Kidney (tissue), 14 donors: Measurements from ENCODE around the gene UBE2J1. TPM values are rescaled to one million over a fixed set of nuclear protein-coding genes. Genes with fewer than 3 reads are reported as not detected.
A peak's percentile ranks its signal among the peaks of the same experiment; 100 is the strongest.

Experiments used
- DNase-seq, 5 donors: peaks; one replicate each; pipeline ENCODE4 v3.0.0-alpha.2; 2013 to 2020
- FAIRE-seq: peaks from 2 replicates; lab custom pipeline; 2012; peaks lifted over from hg19 to GRCh38; lab: Jason Lieb, UNC
- H3K27ac ChIP-seq, 2 donors: one replicate each; pipeline ENCODE4 v1.7.0; 2013; ENCODE audit warnings: low read depth in 2 of 2, low read length in 2 of 2, inconsistent platforms in 1 of 2
- H3K27me3 ChIP-seq: one replicate; pipeline ENCODE4 v1.7.1; 2013; ENCODE audit warnings: low read length, inconsistent platforms; ENCODE audit not compliant: control insufficient read depth, insufficient read depth
- H3K36me3 ChIP-seq, 3 donors: one replicate each; pipeline versions ENCODE4 v1.7.0 to v1.7.1; 2013; ENCODE audit warnings: low read length in 3 of 3, control low read depth in 1 of 3, inconsistent platforms in 1 of 3; ENCODE audit not compliant: insufficient read depth in 3 of 3, control insufficient read depth in 2 of 3
- H3K4me1 ChIP-seq, 3 donors: one replicate each; pipeline versions ENCODE4 v1.7.0 to v1.7.1; 2013; ENCODE audit warnings: low read length in 3 of 3, inconsistent platforms in 1 of 3, low read depth in 1 of 3; ENCODE audit not compliant: control insufficient read depth in 2 of 3, insufficient read depth in 2 of 3
- H3K4me3 ChIP-seq, 3 donors: one replicate each; pipeline versions ENCODE4 v1.7.0 to v1.8.1; 2013; ENCODE audit warnings: low read length in 3 of 3, control low read depth in 1 of 3, inconsistent platforms in 1 of 3
- H3K9ac ChIP-seq, 3 donors: one replicate each; pipeline versions ENCODE4 v1.7.0 to v1.7.1; 2013; ENCODE audit warnings: low read length in 3 of 3, control low read depth in 1 of 3, inconsistent platforms in 1 of 3
- H3K9me3 ChIP-seq, 3 donors: one replicate each; pipeline versions ENCODE4 v1.7.0 to v1.7.1; 2013; ENCODE audit warnings: low read length in 3 of 3, control low read depth in 1 of 3, inconsistent platforms in 1 of 3; ENCODE audit not compliant: control insufficient read depth in 2 of 3, insufficient read depth in 1 of 3
- intact Hi-C: fragments of 100-400 bp; cut with DNase I; formaldehyde crosslinking; loops from one replicate; pipeline ENCODE4 v1.11.1; 2022
- polyA plus RNA-seq: library from polyadenylated mRNA; stranded (reverse); fragments of 350-450 nt; fragmentation: Illumina TruSeq; extraction: RNeasy Lipid Tissue Mini Kit (QIAGEN cat#74804); gene quantifications from one replicate; pipeline ENCODE4 v1.2.3, GENCODE V29; 2014; ENCODE audit warnings: low read depth, low replicate concordance; ENCODE audit not compliant: insufficient read depth
- total RNA-seq: library from RNA; stranded (reverse); fragmentation: NEBNext Ultra II Directional; extraction: Animal tissue kit (Norgen Biotek cat#: 25700); gene quantifications from one replicate; pipeline ENCODE4 v1.2.1, GENCODE V29; 2021
- TF ChIP-seq, protein P1 (sequence below): IDR thresholded peaks from 3 replicates; pipeline ENCODE4 v1.5.1; 2012; ENCODE audit warnings: mild to moderate bottlenecking, moderate library complexity, borderline replicate concordance; ENCODE audit not compliant: insufficient read depth; ENCODE audit errors: extremely low read depth
- donor health status: control.
- donor health status: control.
- donor health status: control.
- donor health status: control.
- donor health status: control.
- donor health status: DM: yes; HTN: yes; CAD: no.
- donor health status: Normal renal cell carcinoma (clear cell type).

UBE2J1 gene
- total and polyA plus RNA-seq, 2 donors from 2014 or later = 22.8 to 47.3 TPM

DNA sequence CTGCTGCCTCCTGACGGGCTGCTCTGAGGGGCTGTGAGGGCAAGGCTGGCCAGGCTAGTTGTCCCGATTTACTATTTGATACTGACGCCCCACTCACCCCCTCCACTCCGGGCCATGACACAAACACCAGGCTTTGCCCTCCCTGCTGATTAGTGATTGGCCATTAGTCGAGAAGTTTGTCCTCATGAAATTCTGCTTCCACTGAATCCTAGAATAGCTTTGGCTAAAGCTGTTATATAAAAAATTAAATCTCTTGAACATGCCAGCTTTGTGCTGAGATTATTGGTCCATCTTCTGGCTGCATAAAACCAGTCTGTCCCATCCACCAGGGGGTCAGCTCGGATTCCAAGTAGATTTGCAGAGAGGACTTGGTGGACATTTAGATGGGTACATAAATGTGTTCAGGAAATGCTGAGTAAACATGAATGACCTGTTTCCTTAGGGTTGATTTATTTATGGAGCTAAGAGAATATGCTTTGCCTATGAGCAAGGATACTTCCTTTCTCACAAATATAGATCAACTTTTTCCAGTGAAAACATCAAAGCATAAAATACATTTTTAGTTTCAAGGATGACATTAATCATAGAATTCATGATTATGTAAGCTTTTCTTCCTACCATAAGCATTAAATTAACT is 37.2 kb downstream of the UBE2J1 start, which contains the start of gene GABRR2:
Gene GABRR2 (minus strand): TSS at position 51 of the 637 bp plus-strand sequence. CDS start 134 bp downstream, outside the sequence.
- H3K9me3 ChIP-seq = no peaks in the 10 kb centered on the region
- no peaks in the 10 kb centered on the region for H3K27me3 ChIP-seq
- intact Hi-C loops = no loop called here
- peaks cover 0 to 13% (median 13%) of the 10 kb centered on the region in 3 donors for H3K4me1 ChIP-seq
- TF ChIP-seq, protein P1, sequence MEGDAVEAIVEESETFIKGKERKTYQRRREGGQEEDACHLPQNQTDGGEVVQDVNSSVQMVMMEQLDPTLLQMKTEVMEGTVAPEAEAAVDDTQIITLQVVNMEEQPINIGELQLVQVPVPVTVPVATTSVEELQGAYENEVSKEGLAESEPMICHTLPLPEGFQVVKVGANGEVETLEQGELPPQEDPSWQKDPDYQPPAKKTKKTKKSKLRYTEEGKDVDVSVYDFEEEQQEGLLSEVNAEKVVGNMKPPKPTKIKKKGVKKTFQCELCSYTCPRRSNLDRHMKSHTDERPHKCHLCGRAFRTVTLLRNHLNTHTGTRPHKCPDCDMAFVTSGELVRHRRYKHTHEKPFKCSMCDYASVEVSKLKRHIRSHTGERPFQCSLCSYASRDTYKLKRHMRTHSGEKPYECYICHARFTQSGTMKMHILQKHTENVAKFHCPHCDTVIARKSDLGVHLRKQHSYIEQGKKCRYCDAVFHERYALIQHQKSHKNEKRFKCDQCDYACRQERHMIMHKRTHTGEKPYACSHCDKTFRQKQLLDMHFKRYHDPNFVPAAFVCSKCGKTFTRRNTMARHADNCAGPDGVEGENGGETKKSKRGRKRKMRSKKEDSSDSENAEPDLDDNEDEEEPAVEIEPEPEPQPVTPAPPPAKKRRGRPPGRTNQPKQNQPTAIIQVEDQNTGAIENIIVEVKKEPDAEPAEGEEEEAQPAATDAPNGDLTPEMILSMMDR = no peak
- DNase-seq = peak in 1 of 5 donors; percentile 25
- no peak within 1 kb of the TSS for H3K4me3 ChIP-seq
- no peak within 1 kb of the TSS for H3K9ac ChIP-seq
- no peaks in the 10 kb centered on the region for H3K36me3 ChIP-seq
- FAIRE-seq = no peak
- H3K27ac ChIP-seq = no peak within 1 kb of the TSS

DNA sequence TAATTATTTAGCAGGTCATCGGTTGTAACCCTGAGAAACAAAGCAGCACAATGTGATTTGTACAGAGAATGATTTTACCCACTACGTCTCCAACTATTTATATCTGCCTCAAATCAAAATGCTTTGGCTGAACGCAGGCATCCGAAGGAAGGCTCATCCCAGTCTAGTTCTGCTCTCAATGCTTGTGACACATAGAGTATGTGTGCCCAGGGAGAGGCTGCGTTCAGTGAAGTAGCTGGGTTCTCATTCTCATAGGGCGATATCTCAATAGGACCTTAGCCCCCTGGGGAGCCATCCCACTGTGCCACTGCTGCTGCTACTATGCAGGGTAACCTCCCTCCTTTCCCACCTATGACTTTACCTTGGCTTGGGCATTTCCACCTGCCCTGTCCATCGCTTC is 37.8 kb downstream of the UBE2J1 start:
- Histone ChIP-seq H3K9ac (no peak overlapping the region), H3K9me3 (no peaks in the 10 kb centered on the region), H3K4me3 (no peak overlapping the region), H3K27ac (no peak overlapping the region), H3K4me1 (peaks cover 0 to 13% (median 13%) of the 10 kb centered on the region in 3 donors), H3K36me3 (no peaks in the 10 kb centered on the region), H3K27me3 (no peaks in the 10 kb centered on the region)
- intact Hi-C loops = no loop called here
- FAIRE-seq (no peak), DNase-seq (no peak)
- TF ChIP-seq, protein P1 = no peak

DNA sequence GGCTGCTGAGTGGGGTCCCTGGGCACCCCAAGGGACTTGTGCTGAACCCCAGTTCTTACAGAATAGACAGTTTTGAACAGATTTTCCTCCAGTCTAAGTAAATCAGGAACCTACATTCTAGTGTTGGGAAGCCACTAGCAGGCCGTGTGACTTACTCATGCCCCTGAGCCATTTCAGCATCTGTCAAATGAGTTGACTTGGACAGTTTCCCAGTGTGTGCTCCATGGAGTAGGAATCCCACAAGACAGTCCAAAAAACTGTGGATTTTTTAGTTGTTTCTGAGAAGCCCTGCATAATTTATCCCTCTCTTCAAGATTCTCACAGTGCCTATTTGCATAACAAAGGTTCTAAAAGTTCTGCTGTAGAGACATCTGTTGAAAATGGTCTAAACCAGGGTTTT is 39.5 kb downstream of the UBE2J1 start:
- Histone ChIP-seq H3K9ac (no peak overlapping the region), H3K4me1 (peaks cover 0 to 13% (median 13%) of the 10 kb centered on the region in 3 donors), H3K9me3 (no peaks in the 10 kb centered on the region), H3K4me3 (no peak overlapping the region), H3K27ac (no peak overlapping the region), H3K27me3 (no peaks in the 10 kb centered on the region), H3K36me3 (no peaks in the 10 kb centered on the region)
- TF ChIP-seq, protein P1 = no peak
- intact Hi-C loops = no loop called here
- DNase-seq (peak in 1 of 5 donors; percentile 68), FAIRE-seq (no peak)
